WTC11 (cell line): ENCODE results near the gene PTPN4. TPM values are rescaled to one million over a fixed set of nuclear protein-coding genes. Genes with fewer than 3 reads are reported as not detected.

ENCODE experiments used
- ATAC-seq: fragments of 200-7000 bp; cut with Tn5 transposase; 2 replicates; pipeline ENCODE4 v1.10.0; 2021; ENCODE audit warnings: mild to moderate bottlenecking, moderate library complexity
- CTCF ChIA-PET: fragments of 300-600 bp; sonication (Branson Sonifier 250); formaldehyde crosslinking; loops from one replicate; lab custom pipeline; 2021; ENCODE audit warnings: antibody characterized with exemption; lab: Charles Lee
- POLR2A ChIA-PET: fragments of 350-600 bp; sonication (Branson Sonifier 250); formaldehyde crosslinking; loops from one replicate; lab custom pipeline; 2021; ENCODE audit warnings: antibody characterized with exemption; lab: Charles Lee
- DNase-seq: peaks from one replicate; pipeline ENCODE4 v3.0.0; 2021; ENCODE audit warnings: low spot score
- H3K27ac Mint-ChIP-seq: 2 replicates; pipeline ENCODE4 v1.8.0; 2021; ENCODE audit warnings: mixed read lengths
- H3K27me3 Mint-ChIP-seq: 2 replicates; pipeline ENCODE4 v1.8.0; 2021; ENCODE audit warnings: low read depth, mild to moderate bottlenecking, moderate library complexity, mixed read lengths
- H3K36me3 Mint-ChIP-seq: 2 replicates; pipeline ENCODE4 v1.8.0; 2021; ENCODE audit warnings: mixed read lengths
- H3K4me1 Mint-ChIP-seq: 2 replicates; pipeline ENCODE4 v1.8.0; 2022; ENCODE audit warnings: mixed read lengths
- H3K4me3 Mint-ChIP-seq: 2 replicates; pipeline ENCODE4 v1.8.0; 2021; ENCODE audit warnings: mild to moderate bottlenecking, moderate library complexity, mixed read lengths
- H3K9me3 Mint-ChIP-seq: 2 replicates; pipeline ENCODE4 v1.8.0; 2021; ENCODE audit warnings: mixed read lengths
- ESRRA ChIP-seq: sonication (generic); formaldehyde crosslinking; IDR thresholded peaks from 2 replicates; pipeline ENCODE4 v1.8.1; 2022; ENCODE audit warnings: mild to moderate bottlenecking, missing genetic modification reagents, borderline replicate concordance
- NFE2L1 ChIP-seq: sonication (generic); formaldehyde crosslinking; IDR thresholded peaks from 2 replicates; pipeline ENCODE4 v1.8.1; 2023; ENCODE audit warnings: missing genetic modification reagents
- RELA ChIP-seq: sonication (generic); formaldehyde crosslinking; IDR thresholded peaks from 2 replicates; pipeline ENCODE4 v1.8.1; 2022; ENCODE audit warnings: missing genetic modification reagents, mild to moderate bottlenecking, borderline replicate concordance
- SMAD3 ChIP-seq: sonication (generic); formaldehyde crosslinking; IDR thresholded peaks from 2 replicates; pipeline ENCODE4 v1.8.0; 2022; ENCODE audit warnings: missing genetic modification reagents, mild to moderate bottlenecking, borderline replicate concordance
- SOX15 ChIP-seq: fragments of 250-450 bp; sonication (Bioruptor Pico); IDR thresholded peaks from 2 replicates; pipeline ENCODE4 v1.9.0; 2021; ENCODE audit warnings: mild to moderate bottlenecking
- SP1 ChIP-seq: sonication (generic); formaldehyde crosslinking; conservative IDR thresholded peaks from 2 replicates; pipeline ENCODE4 v1.8.1; 2022; ENCODE audit warnings: missing genetic modification reagents
- ZNF121 ChIP-seq: sonication (generic); formaldehyde crosslinking; IDR thresholded peaks from 2 replicates; pipeline ENCODE4 v1.8.0; 2023; ENCODE audit warnings: missing genetic modification reagents
- ZNF138 ChIP-seq: sonication (generic); formaldehyde crosslinking; conservative IDR thresholded peaks from 2 replicates; pipeline ENCODE4 v1.8.1; 2022; ENCODE audit warnings: mild to moderate bottlenecking, moderate library complexity, missing genetic modification reagents
- ZNF232 ChIP-seq: sonication (generic); formaldehyde crosslinking; IDR thresholded peaks from 2 replicates; pipeline ENCODE4 v1.8.0; 2022; ENCODE audit warnings: mild to moderate bottlenecking, missing genetic modification reagents
- ZNF396 ChIP-seq: fragments of 250-450 bp; sonication (Bioruptor Pico); IDR thresholded peaks from 2 replicates; pipeline ENCODE4 v1.8.0; 2021; ENCODE audit warnings: mild to moderate bottlenecking, moderate library complexity, borderline replicate concordance
- total RNA-seq: library from RNA; stranded (reverse); gene quantifications from 3 replicates; pipeline ENCODE4 v1.2.3, GENCODE V29; 2021
- TF ChIP-seq, protein P1 (sequence below): sonication (generic); formaldehyde crosslinking; IDR thresholded peaks from 2 replicates; pipeline ENCODE4 v1.8.1; 2022; ENCODE audit warnings: mild to moderate bottlenecking, missing genetic modification reagents, moderate library complexity, borderline replicate concordance
- TF ChIP-seq, protein P2 (sequence below): sonication (generic); formaldehyde crosslinking; IDR thresholded peaks from 2 replicates; pipeline ENCODE4 v1.8.1; 2023; ENCODE audit warnings: mild to moderate bottlenecking, missing genetic modification reagents, borderline replicate concordance
- TF ChIP-seq, protein P3 (sequence below): sonication (generic); formaldehyde crosslinking; IDR thresholded peaks from 2 replicates; pipeline ENCODE4 v1.8.0; 2022; ENCODE audit warnings: mild to moderate bottlenecking, missing genetic modification reagents
- TF ChIP-seq, protein P4 (sequence below): fragments of 250-450 bp; sonication (Bioruptor Pico); IDR thresholded peaks from 2 replicates; pipeline ENCODE4 v1.9.0; 2021; ENCODE audit warnings: mild to moderate bottlenecking
- TF ChIP-seq, protein P5 (sequence below): sonication (generic); formaldehyde crosslinking; IDR thresholded peaks from 2 replicates; pipeline ENCODE4 v1.8.0; 2023; ENCODE audit warnings: missing genetic modification reagents, mild to moderate bottlenecking, borderline replicate concordance
- TF ChIP-seq, protein P6 (sequence below): fragments of 250-450 bp; sonication (Bioruptor Pico); IDR thresholded peaks from 2 replicates; pipeline ENCODE4 v1.9.0; 2021; ENCODE audit warnings: mild to moderate bottlenecking
- TF ChIP-seq, protein P7 (sequence below): fragments of 250-450 bp; sonication (Bioruptor Pico); IDR thresholded peaks from 2 replicates; pipeline ENCODE4 v1.8.0; 2021; ENCODE audit warnings: mild to moderate bottlenecking
- TF ChIP-seq, protein P8 (sequence below): sonication (generic); formaldehyde crosslinking; IDR thresholded peaks from 2 replicates; pipeline ENCODE4 v1.8.0; 2022; ENCODE audit warnings: mild to moderate bottlenecking, missing genetic modification reagents
- TF ChIP-seq, protein P9 (sequence below): sonication (generic); formaldehyde crosslinking; IDR thresholded peaks from 2 replicates; pipeline ENCODE4 v1.8.1; 2022; ENCODE audit warnings: low read depth, mild to moderate bottlenecking, moderate library complexity, missing genetic modification reagents, borderline replicate concordance
- TF ChIP-seq, protein P10 (sequence below): sonication (generic); formaldehyde crosslinking; conservative IDR thresholded peaks from 2 replicates; pipeline ENCODE4 v1.8.1; 2022; ENCODE audit warnings: mild to moderate bottlenecking, missing genetic modification reagents

PTPN4 gene
- total RNA-seq, 1 experiment from 2014 or later = 85.8 TPM

DNA sequence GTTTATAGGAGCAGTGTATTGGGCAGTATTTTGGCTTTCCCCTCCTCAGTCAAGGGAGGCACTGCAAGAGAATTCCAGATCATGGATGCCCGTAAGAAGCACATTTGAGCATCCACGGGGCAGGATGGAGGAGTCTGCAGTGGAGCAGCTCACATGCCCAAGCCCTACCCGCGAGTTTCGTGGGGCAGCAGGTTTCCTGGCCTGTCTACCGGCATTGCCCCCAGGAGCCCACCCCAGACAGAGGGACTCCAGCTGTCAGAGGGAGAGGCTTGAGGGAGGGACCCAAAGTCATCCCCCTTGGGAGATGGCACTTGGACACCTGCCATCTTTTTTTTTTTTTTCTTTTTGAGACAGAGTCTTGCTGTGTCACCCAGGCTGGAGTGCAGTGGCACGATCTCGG lies 49.4 kb upstream of the PTPN4 start (continued):
- TF ChIP-seq SMAD3 (CRISPR knock-in tag) (no peak), NFE2L1 (no peak), ZNF138 (no peak)
- TF ChIP-seq, protein P1, sequence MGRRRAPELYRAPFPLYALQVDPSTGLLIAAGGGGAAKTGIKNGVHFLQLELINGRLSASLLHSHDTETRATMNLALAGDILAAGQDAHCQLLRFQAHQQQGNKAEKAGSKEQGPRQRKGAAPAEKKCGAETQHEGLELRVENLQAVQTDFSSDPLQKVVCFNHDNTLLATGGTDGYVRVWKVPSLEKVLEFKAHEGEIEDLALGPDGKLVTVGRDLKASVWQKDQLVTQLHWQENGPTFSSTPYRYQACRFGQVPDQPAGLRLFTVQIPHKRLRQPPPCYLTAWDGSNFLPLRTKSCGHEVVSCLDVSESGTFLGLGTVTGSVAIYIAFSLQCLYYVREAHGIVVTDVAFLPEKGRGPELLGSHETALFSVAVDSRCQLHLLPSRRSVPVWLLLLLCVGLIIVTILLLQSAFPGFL = no peak

DNA sequence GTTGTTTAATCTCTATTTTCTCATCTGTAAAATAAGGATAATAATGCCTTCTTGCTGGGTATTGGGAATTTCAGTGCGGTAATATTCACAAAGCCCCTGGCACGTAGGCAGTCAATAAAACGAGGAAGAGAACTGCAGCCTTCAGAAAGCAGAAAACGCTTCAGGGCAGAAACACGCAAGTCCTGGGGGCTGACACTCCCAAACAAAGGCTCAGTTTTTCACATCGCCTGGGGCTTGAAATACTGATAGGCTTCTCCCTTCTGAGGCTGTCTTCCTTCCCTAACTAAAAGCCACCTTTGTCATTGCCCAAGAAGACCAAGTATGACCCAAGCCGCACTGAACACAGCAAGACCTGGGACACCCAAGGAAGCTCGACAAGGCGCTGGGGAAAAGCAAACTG lies 48.4 kb upstream of the PTPN4 start:
- DNase-seq (no peak), ATAC-seq (no peak)
- ChIA-PET CTCF (interaction anchor here (1.0 kb wide), 1 partner anchor 8 kb away, joined by 3 read pairs; no protein-coding TSS in a partner anchor), POLR2A (no interaction called here)
- Mint-ChIP-seq H3K9me3 (no peaks in the 10 kb centered on the region), H3K27ac (no peak overlapping the region), H3K4me1 (no peaks in the 10 kb centered on the region), H3K27me3 (no peaks in the 10 kb centered on the region), H3K4me3 (no peak overlapping the region), H3K36me3 (no peaks in the 10 kb centered on the region)
- TF ChIP-seq, protein P2, sequence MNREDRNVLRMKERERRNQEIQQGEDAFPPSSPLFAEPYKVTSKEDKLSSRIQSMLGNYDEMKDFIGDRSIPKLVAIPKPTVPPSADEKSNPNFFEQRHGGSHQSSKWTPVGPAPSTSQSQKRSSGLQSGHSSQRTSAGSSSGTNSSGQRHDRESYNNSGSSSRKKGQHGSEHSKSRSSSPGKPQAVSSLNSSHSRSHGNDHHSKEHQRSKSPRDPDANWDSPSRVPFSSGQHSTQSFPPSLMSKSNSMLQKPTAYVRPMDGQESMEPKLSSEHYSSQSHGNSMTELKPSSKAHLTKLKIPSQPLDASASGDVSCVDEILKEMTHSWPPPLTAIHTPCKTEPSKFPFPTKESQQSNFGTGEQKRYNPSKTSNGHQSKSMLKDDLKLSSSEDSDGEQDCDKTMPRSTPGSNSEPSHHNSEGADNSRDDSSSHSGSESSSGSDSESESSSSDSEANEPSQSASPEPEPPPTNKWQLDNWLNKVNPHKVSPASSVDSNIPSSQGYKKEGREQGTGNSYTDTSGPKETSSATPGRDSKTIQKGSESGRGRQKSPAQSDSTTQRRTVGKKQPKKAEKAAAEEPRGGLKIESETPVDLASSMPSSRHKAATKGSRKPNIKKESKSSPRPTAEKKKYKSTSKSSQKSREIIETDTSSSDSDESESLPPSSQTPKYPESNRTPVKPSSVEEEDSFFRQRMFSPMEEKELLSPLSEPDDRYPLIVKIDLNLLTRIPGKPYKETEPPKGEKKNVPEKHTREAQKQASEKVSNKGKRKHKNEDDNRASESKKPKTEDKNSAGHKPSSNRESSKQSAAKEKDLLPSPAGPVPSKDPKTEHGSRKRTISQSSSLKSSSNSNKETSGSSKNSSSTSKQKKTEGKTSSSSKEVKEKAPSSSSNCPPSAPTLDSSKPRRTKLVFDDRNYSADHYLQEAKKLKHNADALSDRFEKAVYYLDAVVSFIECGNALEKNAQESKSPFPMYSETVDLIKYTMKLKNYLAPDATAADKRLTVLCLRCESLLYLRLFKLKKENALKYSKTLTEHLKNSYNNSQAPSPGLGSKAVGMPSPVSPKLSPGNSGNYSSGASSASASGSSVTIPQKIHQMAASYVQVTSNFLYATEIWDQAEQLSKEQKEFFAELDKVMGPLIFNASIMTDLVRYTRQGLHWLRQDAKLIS (CRISPR knock-in tag) = no peak
- TF ChIP-seq ESRRA (no peak), SOX15 (CRISPR knock-in tag) (no peak), ZNF121 (CRISPR knock-in tag) (no peak), SP1 (CRISPR knock-in tag) (no peak), ZNF396 (CRISPR knock-in tag) (no peak), RELA (no peak), ZNF232 (CRISPR knock-in tag) (no peak)
- TF ChIP-seq, protein P3, sequence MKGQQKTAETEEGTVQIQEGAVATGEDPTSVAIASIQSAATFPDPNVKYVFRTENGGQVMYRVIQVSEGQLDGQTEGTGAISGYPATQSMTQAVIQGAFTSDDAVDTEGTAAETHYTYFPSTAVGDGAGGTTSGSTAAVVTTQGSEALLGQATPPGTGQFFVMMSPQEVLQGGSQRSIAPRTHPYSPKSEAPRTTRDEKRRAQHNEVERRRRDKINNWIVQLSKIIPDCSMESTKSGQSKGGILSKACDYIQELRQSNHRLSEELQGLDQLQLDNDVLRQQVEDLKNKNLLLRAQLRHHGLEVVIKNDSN = no peak
- TF ChIP-seq, protein P4, sequence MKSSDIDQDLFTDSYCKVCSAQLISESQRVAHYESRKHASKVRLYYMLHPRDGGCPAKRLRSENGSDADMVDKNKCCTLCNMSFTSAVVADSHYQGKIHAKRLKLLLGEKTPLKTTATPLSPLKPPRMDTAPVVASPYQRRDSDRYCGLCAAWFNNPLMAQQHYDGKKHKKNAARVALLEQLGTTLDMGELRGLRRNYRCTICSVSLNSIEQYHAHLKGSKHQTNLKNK (CRISPR knock-in tag) = no peak
- TF ChIP-seq, protein P5, sequence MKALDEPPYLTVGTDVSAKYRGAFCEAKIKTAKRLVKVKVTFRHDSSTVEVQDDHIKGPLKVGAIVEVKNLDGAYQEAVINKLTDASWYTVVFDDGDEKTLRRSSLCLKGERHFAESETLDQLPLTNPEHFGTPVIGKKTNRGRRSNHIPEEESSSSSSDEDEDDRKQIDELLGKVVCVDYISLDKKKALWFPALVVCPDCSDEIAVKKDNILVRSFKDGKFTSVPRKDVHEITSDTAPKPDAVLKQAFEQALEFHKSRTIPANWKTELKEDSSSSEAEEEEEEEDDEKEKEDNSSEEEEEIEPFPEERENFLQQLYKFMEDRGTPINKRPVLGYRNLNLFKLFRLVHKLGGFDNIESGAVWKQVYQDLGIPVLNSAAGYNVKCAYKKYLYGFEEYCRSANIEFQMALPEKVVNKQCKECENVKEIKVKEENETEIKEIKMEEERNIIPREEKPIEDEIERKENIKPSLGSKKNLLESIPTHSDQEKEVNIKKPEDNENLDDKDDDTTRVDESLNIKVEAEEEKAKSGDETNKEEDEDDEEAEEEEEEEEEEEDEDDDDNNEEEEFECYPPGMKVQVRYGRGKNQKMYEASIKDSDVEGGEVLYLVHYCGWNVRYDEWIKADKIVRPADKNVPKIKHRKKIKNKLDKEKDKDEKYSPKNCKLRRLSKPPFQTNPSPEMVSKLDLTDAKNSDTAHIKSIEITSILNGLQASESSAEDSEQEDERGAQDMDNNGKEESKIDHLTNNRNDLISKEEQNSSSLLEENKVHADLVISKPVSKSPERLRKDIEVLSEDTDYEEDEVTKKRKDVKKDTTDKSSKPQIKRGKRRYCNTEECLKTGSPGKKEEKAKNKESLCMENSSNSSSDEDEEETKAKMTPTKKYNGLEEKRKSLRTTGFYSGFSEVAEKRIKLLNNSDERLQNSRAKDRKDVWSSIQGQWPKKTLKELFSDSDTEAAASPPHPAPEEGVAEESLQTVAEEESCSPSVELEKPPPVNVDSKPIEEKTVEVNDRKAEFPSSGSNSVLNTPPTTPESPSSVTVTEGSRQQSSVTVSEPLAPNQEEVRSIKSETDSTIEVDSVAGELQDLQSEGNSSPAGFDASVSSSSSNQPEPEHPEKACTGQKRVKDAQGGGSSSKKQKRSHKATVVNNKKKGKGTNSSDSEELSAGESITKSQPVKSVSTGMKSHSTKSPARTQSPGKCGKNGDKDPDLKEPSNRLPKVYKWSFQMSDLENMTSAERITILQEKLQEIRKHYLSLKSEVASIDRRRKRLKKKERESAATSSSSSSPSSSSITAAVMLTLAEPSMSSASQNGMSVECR (CRISPR knock-in tag) = no peak
- TF ChIP-seq, protein P6, sequence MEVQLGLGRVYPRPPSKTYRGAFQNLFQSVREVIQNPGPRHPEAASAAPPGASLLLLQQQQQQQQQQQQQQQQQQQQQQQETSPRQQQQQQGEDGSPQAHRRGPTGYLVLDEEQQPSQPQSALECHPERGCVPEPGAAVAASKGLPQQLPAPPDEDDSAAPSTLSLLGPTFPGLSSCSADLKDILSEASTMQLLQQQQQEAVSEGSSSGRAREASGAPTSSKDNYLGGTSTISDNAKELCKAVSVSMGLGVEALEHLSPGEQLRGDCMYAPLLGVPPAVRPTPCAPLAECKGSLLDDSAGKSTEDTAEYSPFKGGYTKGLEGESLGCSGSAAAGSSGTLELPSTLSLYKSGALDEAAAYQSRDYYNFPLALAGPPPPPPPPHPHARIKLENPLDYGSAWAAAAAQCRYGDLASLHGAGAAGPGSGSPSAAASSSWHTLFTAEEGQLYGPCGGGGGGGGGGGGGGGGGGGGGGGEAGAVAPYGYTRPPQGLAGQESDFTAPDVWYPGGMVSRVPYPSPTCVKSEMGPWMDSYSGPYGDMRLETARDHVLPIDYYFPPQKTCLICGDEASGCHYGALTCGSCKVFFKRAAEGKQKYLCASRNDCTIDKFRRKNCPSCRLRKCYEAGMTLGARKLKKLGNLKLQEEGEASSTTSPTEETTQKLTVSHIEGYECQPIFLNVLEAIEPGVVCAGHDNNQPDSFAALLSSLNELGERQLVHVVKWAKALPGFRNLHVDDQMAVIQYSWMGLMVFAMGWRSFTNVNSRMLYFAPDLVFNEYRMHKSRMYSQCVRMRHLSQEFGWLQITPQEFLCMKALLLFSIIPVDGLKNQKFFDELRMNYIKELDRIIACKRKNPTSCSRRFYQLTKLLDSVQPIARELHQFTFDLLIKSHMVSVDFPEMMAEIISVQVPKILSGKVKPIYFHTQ = no peak
- TF ChIP-seq, protein P7, sequence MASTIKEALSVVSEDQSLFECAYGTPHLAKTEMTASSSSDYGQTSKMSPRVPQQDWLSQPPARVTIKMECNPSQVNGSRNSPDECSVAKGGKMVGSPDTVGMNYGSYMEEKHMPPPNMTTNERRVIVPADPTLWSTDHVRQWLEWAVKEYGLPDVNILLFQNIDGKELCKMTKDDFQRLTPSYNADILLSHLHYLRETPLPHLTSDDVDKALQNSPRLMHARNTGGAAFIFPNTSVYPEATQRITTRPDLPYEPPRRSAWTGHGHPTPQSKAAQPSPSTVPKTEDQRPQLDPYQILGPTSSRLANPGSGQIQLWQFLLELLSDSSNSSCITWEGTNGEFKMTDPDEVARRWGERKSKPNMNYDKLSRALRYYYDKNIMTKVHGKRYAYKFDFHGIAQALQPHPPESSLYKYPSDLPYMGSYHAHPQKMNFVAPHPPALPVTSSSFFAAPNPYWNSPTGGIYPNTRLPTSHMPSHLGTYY (CRISPR knock-in tag) = no peak
- TF ChIP-seq, protein P8, sequence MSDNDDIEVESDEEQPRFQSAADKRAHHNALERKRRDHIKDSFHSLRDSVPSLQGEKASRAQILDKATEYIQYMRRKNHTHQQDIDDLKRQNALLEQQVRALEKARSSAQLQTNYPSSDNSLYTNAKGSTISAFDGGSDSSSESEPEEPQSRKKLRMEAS = no peak
- TF ChIP-seq, protein P9, sequence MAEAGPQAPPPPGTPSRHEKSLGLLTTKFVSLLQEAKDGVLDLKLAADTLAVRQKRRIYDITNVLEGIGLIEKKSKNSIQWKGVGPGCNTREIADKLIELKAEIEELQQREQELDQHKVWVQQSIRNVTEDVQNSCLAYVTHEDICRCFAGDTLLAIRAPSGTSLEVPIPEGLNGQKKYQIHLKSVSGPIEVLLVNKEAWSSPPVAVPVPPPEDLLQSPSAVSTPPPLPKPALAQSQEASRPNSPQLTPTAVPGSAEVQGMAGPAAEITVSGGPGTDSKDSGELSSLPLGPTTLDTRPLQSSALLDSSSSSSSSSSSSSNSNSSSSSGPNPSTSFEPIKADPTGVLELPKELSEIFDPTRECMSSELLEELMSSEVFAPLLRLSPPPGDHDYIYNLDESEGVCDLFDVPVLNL (CRISPR knock-in tag) = no peak
- TF ChIP-seq, protein P10, sequence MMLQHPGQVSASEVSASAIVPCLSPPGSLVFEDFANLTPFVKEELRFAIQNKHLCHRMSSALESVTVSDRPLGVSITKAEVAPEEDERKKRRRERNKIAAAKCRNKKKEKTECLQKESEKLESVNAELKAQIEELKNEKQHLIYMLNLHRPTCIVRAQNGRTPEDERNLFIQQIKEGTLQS = no peak
